ENCODE measurements around the gene G6PC1.

G6PC1 gene

DNA sequence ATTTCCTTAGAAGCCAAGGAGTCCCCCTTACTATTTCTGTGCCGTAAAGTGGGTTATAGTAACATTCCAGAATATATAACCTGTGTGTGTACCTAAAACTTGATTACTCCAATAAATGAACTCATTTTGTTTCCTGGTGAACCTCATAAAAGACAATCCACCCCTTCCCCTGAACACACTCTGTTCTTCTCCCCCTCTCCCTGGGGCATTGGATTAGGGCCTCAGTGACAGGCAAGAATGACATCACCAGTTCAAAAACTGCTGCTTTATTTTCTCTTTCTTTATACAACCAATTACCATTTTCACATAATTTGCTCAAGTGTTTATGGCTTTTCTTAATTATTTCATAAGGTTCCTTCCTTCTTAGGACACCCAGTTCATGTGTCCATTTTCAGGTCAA, 46.2 kb downstream of the G6PC1 start:
- no peak overlapping the region for H3K4me3 ChIP-seq (ENCODE audit: low read depth, low read length)
- H3K4me1 ChIP-seq: no peaks in the 10 kb centered on the region
- no peak overlapping the region for H3K4me2 ChIP-seq (ENCODE audit: low read length)
- H3K36me3 ChIP-seq (ENCODE audit: control insufficient read depth, insufficient read depth, low read length): no peaks in the 10 kb centered on the region
- TF ChIP-seq, protein P1, sequence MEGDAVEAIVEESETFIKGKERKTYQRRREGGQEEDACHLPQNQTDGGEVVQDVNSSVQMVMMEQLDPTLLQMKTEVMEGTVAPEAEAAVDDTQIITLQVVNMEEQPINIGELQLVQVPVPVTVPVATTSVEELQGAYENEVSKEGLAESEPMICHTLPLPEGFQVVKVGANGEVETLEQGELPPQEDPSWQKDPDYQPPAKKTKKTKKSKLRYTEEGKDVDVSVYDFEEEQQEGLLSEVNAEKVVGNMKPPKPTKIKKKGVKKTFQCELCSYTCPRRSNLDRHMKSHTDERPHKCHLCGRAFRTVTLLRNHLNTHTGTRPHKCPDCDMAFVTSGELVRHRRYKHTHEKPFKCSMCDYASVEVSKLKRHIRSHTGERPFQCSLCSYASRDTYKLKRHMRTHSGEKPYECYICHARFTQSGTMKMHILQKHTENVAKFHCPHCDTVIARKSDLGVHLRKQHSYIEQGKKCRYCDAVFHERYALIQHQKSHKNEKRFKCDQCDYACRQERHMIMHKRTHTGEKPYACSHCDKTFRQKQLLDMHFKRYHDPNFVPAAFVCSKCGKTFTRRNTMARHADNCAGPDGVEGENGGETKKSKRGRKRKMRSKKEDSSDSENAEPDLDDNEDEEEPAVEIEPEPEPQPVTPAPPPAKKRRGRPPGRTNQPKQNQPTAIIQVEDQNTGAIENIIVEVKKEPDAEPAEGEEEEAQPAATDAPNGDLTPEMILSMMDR (IDR thresholded peaks at IDR 0.05): no peak
- no peaks in the 10 kb centered on the region for H3K27me3 ChIP-seq (ENCODE audit: control insufficient read depth, insufficient read depth, low read length)
- H3K9me3 ChIP-seq (ENCODE audit: control insufficient read depth, low read length): no peaks in the 10 kb centered on the region
- no peaks in the 10 kb centered on the region for H3K79me2 ChIP-seq
- H3K27ac ChIP-seq: no peak overlapping the region
- H2AFZ ChIP-seq: no peak overlapping the region
- H3K9ac ChIP-seq: no peak overlapping the region

DNA sequence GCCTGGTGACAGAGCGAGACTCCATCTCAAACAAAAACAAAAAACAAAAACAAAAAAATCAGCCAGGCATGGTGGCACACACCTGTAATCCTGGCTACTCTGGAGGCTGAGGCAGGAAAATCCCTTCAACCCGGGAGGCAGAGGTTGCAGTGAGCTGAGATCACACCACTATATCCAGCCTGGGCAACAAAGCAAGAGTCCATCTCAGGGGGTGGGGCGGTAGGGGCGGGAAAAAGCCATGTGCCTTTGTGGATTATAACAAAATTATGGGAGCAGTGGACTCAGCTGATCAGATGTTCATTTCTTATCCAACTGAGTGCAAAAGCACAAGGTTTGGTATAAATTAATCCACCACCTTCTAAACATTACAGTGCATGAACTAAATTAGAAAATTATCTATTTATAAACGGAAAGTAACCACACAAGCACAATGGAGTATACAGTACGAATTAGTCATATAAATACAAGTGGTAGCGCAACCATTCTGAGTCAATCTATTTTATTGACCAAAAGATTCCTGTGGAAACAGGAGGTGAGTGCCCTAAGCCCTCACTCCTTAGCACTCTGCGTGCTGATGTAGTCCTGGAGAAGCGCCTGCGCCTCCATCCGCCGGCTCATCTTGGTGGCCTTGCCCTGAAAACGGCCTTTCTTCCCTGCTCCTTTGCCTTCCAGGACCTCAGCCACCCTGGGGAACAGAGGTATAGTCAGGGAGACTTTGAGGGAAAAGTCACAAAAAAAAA, 49.6 kb downstream of the G6PC1 start:
- H3K9me3 ChIP-seq (ENCODE audit: control insufficient read depth, low read length): no peaks in the 10 kb centered on the region
- no peak overlapping the region for H3K9ac ChIP-seq
- H3K36me3 ChIP-seq (ENCODE audit: control insufficient read depth, insufficient read depth, low read length): no peaks in the 10 kb centered on the region
- H3K27ac ChIP-seq: no peak overlapping the region
- no peaks in the 10 kb centered on the region for H3K79me2 ChIP-seq
- H3K4me3 ChIP-seq (ENCODE audit: low read depth, low read length): no peak overlapping the region
- no peaks in the 10 kb centered on the region for H3K27me3 ChIP-seq (ENCODE audit: control insufficient read depth, insufficient read depth, low read length)
- H3K4me1 ChIP-seq: no peaks in the 10 kb centered on the region
- no peak overlapping the region for H3K4me2 ChIP-seq (ENCODE audit: low read length)
- TF ChIP-seq, protein P1 (IDR thresholded peaks at IDR 0.05): no peak
- no peak overlapping the region for H2AFZ ChIP-seq
